Ishikawa (cell line): ENCODE data around the gene PLPP3.

Source experiments
- CEBPB ChIP-seq: IDR thresholded peaks from 2 replicates; pipeline ENCODE4 v1.6.1; 2012
- CREB1 ChIP-seq: IDR thresholded peaks from 2 replicates; pipeline ENCODE4 v1.6.1; 2012; ENCODE audit warnings: low read depth
- EP300 ChIP-seq: IDR thresholded peaks from 2 replicates; pipeline ENCODE4 v1.6.1; 2012; ENCODE audit warnings: borderline replicate concordance
- MAX ChIP-seq: IDR thresholded peaks from 2 replicates; pipeline ENCODE4 v1.6.1; 2012
- NFIC ChIP-seq: IDR thresholded peaks from 2 replicates; pipeline ENCODE4 v1.6.1; 2012
- RAD21 ChIP-seq: IDR thresholded peaks from 2 replicates; pipeline ENCODE4 v1.6.1; 2012; ENCODE audit warnings: low read depth
- TF ChIP-seq, protein P1 (sequence below): IDR thresholded peaks from 2 replicates; pipeline ENCODE4 v1.6.1; 2012; ENCODE audit warnings: low read depth, mild to moderate bottlenecking

DNA sequence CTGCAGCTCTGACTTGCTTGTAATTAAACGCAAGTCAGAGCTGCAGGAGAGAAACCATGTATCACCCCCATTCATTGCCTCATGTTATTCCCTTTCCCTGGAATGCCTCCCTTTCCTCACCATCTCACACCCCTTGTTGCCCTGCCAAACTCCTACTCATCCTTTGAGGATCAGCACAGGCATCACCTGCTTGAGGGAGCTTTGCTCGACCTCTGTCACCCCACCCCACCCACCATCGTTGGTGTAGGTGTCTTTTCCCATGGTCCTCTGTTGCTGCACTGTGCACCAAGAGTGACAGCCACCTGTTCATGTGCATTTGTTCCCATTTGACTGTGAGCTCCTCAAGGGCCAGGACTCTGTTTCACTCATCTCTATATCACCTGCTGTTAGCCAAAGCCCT is 117.2 kb downstream of the PLPP3 start:
- TF ChIP-seq CEBPB (no peak), MAX (no peak), NFIC (no peak), RAD21 (no peak), EP300 (no peak), CREB1 (no peak)
- TF ChIP-seq, protein P1, sequence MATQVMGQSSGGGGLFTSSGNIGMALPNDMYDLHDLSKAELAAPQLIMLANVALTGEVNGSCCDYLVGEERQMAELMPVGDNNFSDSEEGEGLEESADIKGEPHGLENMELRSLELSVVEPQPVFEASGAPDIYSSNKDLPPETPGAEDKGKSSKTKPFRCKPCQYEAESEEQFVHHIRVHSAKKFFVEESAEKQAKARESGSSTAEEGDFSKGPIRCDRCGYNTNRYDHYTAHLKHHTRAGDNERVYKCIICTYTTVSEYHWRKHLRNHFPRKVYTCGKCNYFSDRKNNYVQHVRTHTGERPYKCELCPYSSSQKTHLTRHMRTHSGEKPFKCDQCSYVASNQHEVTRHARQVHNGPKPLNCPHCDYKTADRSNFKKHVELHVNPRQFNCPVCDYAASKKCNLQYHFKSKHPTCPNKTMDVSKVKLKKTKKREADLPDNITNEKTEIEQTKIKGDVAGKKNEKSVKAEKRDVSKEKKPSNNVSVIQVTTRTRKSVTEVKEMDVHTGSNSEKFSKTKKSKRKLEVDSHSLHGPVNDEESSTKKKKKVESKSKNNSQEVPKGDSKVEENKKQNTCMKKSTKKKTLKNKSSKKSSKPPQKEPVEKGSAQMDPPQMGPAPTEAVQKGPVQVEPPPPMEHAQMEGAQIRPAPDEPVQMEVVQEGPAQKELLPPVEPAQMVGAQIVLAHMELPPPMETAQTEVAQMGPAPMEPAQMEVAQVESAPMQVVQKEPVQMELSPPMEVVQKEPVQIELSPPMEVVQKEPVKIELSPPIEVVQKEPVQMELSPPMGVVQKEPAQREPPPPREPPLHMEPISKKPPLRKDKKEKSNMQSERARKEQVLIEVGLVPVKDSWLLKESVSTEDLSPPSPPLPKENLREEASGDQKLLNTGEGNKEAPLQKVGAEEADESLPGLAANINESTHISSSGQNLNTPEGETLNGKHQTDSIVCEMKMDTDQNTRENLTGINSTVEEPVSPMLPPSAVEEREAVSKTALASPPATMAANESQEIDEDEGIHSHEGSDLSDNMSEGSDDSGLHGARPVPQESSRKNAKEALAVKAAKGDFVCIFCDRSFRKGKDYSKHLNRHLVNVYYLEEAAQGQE, result no peak
